HepG2 (cell line): ENCODE data around the gene NT5C1B. TPM values are rescaled to one million over a fixed set of nuclear protein-coding genes. Genes with fewer than 3 reads are reported as not detected.
A peak's percentile ranks its signal among the peaks of the same experiment; 100 is the strongest.

Source experiments
- ATF6 ChIP-seq: sonication (generic); formaldehyde crosslinking; conservative IDR thresholded peaks from 2 replicates; pipeline ENCODE4 v1.4.0; 2020; ENCODE audit warnings: missing genetic modification reagents
- HMG20B ChIP-seq: conservative IDR thresholded peaks from 2 replicates; pipeline ENCODE4 v1.6.1; 2016; ENCODE audit warnings: missing genetic modification reagents, missing compliant biosample characterization
- HMGA1 ChIP-seq: sonication (generic); formaldehyde crosslinking; conservative IDR thresholded peaks from 2 replicates; pipeline ENCODE4 v1.4.0; 2020; ENCODE audit warnings: missing genetic modification reagents
- LRRFIP1 ChIP-seq: sonication (generic); formaldehyde crosslinking; conservative IDR thresholded peaks from 2 replicates; pipeline ENCODE4 v1.4.0; 2020; ENCODE audit warnings: missing genetic modification reagents
- MNT ChIP-seq: fragments of 450-650 bp; IDR thresholded peaks from 2 replicates; pipeline ENCODE4 v1.6.1; 2016
- NCOA2 ChIP-seq: sonication (generic); formaldehyde crosslinking; IDR thresholded peaks from 2 replicates; pipeline ENCODE4 v1.8.0; 2022; ENCODE audit warnings: inconsistent platforms
- POLR2AphosphoS2 ChIP-seq: IDR thresholded peaks from 2 replicates; pipeline ENCODE4 v1.6.1; 2011; ENCODE audit warnings: low read depth, low read length, improper control_type of control experiment
- PRMT3 ChIP-seq: sonication (generic); formaldehyde crosslinking; IDR thresholded peaks from 2 replicates; pipeline ENCODE4 v1.8.1; 2022; ENCODE audit warnings: low read depth, mild to moderate bottlenecking, moderate library complexity, missing genetic modification reagents, borderline replicate concordance
- RARG ChIP-seq: sonication (generic); formaldehyde crosslinking; IDR thresholded peaks from 2 replicates; pipeline ENCODE4 v1.4.0; 2020; ENCODE audit warnings: low read depth, mild to moderate bottlenecking, missing genetic modification reagents
- RFX5 ChIP-seq: IDR thresholded peaks from 2 replicates; pipeline ENCODE4 v1.6.1; 2011; ENCODE audit warnings: low read depth, low read length, improper control_type of control experiment
- SAP130 ChIP-seq: IDR thresholded peaks from 2 replicates; pipeline ENCODE4 v1.6.1; 2016; ENCODE audit warnings: low read depth
- SMARCC2 ChIP-seq: fragments of 450-650 bp; IDR thresholded peaks from 2 replicates; pipeline ENCODE4 v1.6.1; 2017; ENCODE audit warnings: antibody characterized with exemption, mild to moderate bottlenecking
- TCF7 ChIP-seq: sonication (generic); IDR thresholded peaks from 2 replicates; pipeline ENCODE4 v1.6.1; 2016; ENCODE audit warnings: antibody characterized with exemption, low read depth
- ZNF225 ChIP-seq: sonication (generic); formaldehyde crosslinking; IDR thresholded peaks from 2 replicates; pipeline ENCODE4 v1.4.0; 2020; ENCODE audit warnings: mild to moderate bottlenecking, missing genetic modification reagents
- ZNF280D ChIP-seq: sonication (generic); formaldehyde crosslinking; IDR thresholded peaks from 2 replicates; pipeline ENCODE4 v1.5.1; 2020; ENCODE audit warnings: mild to moderate bottlenecking, missing genetic modification reagents
- ZNF329 ChIP-seq: sonication (generic); formaldehyde crosslinking; IDR thresholded peaks from 2 replicates; pipeline ENCODE4 v1.9.0; 2021; ENCODE audit warnings: low read depth, mild to moderate bottlenecking, missing genetic modification reagents
- ZNF556 ChIP-seq: sonication (generic); formaldehyde crosslinking; IDR thresholded peaks from 2 replicates; pipeline ENCODE4 v1.4.0; 2020; ENCODE audit warnings: mild to moderate bottlenecking, missing genetic modification reagents, borderline replicate concordance
- ZNF790 ChIP-seq: sonication (generic); formaldehyde crosslinking; IDR thresholded peaks from 2 replicates; pipeline ENCODE4 v1.8.0; 2022; ENCODE audit warnings: missing genetic modification reagents, mild to moderate bottlenecking, borderline replicate concordance
- ZNF83 ChIP-seq: sonication (generic); formaldehyde crosslinking; IDR thresholded peaks from 2 replicates; pipeline ENCODE4 v1.4.0; 2020; ENCODE audit warnings: missing genetic modification reagents, mild to moderate bottlenecking, borderline replicate concordance
- polyA plus RNA-seq, 8 experiments: library from polyadenylated mRNA; depleted of rRNA in 3 of 8; stranded (reverse) in 7 of 8; unstranded in 1 of 8; fragments of >200 nt; fragmentation: Illumina TruSeq in 4 of 8; extraction: Trizol in 4 of 8; gene quantifications; 2 replicates each; pipeline versions ENCODE4 v1.2.1 to v1.2.3, GENCODE V29; 2011 to 2016; ENCODE audit warnings: low read depth in 4 of 8, missing spikeins in 1 of 8, mixed read lengths in 1 of 8; ENCODE audit not compliant: insufficient read depth in 1 of 8
- total RNA-seq, 5 experiments: library from RNA; depleted of rRNA; stranded (reverse); fragments of >200 nt; fragmentation: Illumina TruSeq; extraction: Trizol; gene quantifications; 2 replicates each; pipeline ENCODE4 v1.2.3, GENCODE V29; 2016; ENCODE audit warnings: low read depth in 1 of 5

The NT5C1B gene
- total and polyA plus RNA-seq, 2 of the 13 experiments (the other 11 are each of a cell fraction or from before 2014, with no cell fraction given) = not detected

- TF ChIP-seq MNT (no peak), ZNF225 (CRISPR knock-in tag) (no peak), NCOA2 (CRISPR knock-in tag) (peak; percentile 20; the same call in 1 of the 2 replicates), TCF7 (no peak), POLR2AphosphoS2 (0 out of 2 replicates have a peak, but pooled peaks have one; percentile 62), ZNF556 (CRISPR knock-in tag) (peak; percentile 98; the same call in 1 of the 2 replicates), LRRFIP1 (no peak), PRMT3 (CRISPR knock-in tag) (no peak), SAP130 (CRISPR knock-in tag) (peak; percentile 81; the same call in 1 of the 2 replicates), SMARCC2 (no peak), ZNF83 (CRISPR knock-in tag) (peak; percentile 84), HMGA1 (CRISPR knock-in tag) (no peak), ZNF329 (CRISPR knock-in tag) (peak; percentile 80), RFX5 (0 out of 2 replicates have a peak, but pooled peaks have one; percentile 11), ZNF790 (CRISPR knock-in tag) (peak; percentile 97; the same call in 1 of the 2 replicates), HMG20B (CRISPR knock-in tag) (0 out of 2 replicates have a peak, but pooled peaks have one; percentile 43), ATF6 (CRISPR knock-in tag) (peak; percentile 65; the same call in 1 of the 2 replicates), RARG (CRISPR knock-in tag) (peak; percentile 50; the same call in 1 of the 2 replicates), ZNF280D (CRISPR knock-in tag) (no peak)
These were observed 29.2 kb downstream of the NT5C1B start, which contains the start of gene RDH14 (continued) for GRCh38 chr2:18560031-18560796.
